Islet precursor cell (in vitro differentiated cells): ENCODE data around the gene LSP1.

Experiments
- DNase-seq: peaks from one replicate; pipeline ENCODE4 v3.0.0-alpha.2; 2018

LSP1 gene

DNA sequence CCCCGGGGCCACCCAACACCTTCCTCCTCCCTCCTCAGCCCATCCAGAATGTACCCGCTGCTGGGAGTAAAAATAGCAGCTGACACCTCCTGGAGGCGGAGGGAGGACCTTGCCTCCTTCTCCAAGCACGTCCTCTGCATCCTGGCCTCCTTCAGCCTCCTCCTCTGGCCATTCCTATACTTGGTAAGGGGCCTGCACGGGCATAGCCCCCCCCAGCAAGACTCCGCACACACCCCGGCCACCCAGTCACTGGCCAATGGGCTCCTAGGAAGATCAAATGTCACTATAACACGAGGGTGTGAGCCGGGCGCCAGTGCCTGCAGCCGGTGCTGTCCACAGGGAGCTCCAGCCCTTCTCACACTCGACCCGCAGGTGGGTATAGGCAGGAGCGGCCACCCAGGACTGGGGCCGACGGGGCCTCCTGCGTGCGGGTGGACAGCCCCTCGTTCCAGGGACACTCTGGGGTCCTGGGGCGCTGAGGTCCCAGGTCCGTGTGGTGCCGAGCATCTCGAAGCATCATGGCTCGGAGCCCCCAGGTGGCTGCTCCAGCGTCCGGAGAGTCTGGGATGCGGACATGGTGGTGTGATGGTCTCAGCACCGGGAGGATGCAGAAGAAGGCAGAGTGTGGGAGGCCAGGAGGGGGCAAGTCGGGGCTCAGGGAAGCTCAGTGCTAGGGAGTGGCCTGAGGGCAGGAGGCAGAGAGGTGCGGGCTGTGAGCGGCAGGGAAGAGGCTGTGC lies 66.7 kb downstream of the LSP1 start, which contains the start of gene TNNT3:
TSS of gene TNNT3 (plus strand) at position 313 of the 737 bp plus-strand sequence. CDS start 3,172 bp downstream, outside the sequence.
- DNase-seq, result peak; percentile 53

DNA sequence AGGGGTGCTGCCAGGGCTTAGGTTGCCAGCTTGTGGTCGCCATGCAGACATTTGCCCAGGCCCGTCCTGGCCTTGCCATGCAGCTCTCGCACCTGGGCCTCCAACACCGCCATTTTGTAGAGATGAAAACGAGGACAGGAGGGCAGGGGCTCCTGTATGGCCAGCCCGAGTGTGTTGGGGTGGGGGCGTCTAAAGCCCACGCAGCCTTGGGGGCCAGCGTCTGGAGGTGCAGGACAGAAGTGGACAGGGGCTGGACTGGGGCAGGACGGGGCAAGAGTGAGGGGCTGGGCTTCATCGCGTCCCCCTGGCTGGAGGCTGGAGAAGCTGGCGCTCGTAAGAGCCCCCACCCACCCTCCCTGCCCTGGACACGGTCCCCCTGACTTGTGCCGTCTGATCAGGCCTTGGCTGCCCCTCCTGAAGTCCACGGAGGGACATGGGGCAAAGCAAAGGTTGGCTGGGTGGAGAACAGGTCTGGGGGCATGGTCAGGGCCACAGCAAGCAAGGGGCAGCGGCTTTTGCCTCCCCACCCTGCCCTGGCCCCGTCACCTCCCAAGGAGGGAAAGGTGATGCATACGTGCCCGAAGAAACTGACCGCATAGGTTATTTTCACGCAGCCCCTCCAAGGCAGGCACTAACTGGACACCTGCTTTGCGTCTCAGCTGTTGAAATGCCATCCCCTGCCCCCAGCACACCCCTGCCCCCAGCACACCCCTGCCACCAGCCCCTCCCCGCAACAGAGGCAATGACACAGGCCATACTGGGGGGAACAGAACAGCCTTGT lies 67.4 kb downstream of the LSP1 start:
- DNase-seq, result no peak

DNA sequence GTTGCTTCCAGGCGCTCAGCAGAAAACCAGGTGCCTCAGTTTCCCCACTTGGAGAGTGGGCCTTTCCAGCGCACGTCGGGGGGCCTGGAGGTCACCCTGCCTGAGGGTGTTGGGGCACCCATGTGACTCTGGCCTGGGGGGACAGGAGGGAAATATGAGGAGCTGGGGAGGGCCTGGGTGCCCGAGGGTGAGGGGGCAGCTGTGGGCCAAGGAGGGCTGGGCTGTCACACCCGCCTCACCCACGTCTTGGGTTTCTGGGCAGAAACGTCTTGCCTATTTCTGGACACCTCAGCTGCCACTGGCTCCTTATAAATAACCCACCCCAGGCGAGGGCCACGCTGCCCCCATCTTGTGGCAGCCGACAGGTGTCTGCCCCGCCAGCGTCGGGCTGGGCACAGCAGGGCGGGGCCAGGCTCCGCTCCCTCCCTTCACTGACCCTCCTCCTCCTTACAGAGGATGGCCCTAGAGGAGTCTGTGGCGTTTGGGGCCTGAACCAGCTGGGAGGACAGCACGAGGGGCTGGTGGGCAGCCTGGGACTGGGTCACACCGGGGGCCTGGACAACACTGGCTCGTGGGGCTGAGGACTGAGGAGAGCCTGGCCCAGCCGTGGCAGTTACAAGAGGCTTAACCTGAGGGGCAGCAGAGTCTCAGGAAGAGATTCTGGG lies 68.2 kb downstream of the LSP1 start:
- DNase-seq, result no peak

DNA sequence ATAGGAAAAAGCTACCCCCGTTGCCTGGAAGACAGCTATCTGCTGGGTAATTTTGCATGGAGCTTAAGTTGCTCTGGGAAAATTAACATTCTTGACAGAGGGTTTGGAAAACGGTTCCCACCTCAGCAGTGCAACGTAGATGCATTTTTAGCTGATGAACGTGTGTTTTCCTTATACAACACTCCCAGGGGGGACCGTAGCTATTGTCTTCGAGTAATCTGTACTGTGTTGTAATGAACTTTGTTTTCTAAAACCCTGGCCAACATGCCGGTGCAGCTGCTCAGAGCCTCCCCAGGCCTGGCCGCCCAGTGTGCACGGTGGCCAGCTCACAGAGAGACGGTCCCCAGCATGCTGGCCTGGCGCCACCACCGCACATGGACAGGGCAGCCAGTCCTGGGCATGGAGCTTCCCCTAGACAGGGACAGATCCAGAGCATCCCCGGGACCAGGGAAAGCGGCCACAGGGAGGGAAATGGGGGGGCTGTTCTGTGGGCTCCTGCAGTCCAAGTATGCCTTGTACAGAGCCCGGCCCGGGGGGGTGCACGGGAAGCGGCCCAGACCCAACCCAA lies 68.8 kb downstream of the LSP1 start:
- DNase-seq, result no peak

DNA sequence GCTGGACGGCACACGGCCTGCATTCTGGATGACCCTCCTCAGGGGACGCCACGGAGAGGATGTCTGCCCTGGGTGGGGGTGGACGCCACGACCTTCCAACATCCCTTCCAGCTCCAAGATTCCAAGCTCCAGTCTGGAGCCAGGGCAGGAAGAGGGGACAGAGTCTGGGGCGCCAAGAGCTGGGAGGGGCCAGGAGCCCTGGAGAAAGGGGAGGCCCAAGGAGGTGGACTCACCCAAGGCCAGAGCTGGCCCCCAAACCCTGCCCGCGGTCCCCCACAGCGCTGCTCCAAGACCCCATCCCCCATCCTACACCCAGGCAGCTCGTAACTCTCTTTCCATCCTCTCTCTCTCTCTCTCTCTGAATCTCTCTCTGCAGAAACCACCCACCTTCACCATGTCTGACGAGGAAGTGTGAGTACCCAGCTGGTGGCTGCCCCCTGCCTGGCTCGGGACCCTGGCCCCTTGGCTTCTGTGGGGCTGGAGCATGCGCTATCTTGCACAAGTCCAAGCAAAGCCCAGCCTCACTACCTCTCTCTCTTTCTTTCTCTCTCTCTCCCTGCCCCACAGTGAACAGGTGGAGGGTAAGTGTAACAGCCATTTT lies 69.7 kb downstream of the LSP1 start:
- DNase-seq, result peak; percentile 50

DNA sequence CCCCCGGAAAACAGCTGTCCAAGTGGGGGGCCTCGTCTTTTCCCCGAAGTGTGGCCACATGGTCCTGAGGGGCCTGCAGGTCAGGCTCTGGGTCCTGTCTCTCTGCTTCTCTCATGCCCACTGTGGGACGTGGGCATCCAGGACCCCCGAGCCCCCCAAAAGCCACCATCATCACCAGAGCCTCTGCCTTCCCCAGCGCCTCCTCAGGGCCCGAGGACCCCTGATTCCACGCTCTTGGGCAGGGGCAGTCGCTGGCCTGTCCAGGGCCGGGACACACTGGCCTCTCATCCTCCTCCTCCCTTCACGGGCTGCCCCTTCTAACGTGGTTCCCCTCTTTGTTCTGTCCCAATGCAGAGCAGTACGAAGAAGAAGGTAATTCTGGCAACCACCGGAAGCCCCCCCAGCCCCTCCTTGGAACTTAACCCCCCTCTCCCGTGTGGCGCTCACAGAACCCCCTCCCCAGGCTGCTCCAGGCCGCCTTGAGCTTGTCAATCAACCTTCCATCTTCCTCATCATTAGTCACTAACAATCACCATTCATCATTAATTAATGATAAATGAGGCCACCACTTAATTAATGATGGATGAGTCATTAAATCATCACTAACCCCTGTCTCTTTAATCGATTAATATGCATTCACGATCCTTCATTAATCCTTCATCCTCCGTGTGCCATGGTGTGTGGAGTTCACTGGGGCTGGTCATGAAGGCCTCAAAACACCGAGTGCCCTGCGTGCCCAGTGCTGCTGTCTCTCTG lies 70.5 kb downstream of the LSP1 start:
- no peak for DNase-seq

DNA sequence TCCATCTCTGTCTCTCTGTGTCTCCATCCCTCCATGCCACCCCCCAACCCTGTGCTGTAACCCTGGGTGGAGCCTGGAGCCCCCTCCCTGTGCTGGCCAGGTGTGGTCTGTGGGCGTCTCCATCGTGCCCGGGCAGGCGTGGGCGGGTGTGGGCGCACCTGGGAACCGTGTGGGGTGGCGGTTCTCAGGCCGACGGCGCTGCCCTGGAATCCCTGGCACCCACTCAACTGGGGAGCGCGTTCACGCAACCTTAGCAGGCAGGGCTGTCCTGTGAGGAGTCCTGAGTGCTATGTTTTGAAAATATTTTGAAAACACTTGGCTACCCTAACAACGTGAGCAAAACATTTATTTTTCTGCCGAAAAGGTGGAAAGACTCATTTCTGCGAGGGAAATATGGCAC lies 71.3 kb downstream of the LSP1 start:
- DNase-seq, result peak; percentile 49

DNA sequence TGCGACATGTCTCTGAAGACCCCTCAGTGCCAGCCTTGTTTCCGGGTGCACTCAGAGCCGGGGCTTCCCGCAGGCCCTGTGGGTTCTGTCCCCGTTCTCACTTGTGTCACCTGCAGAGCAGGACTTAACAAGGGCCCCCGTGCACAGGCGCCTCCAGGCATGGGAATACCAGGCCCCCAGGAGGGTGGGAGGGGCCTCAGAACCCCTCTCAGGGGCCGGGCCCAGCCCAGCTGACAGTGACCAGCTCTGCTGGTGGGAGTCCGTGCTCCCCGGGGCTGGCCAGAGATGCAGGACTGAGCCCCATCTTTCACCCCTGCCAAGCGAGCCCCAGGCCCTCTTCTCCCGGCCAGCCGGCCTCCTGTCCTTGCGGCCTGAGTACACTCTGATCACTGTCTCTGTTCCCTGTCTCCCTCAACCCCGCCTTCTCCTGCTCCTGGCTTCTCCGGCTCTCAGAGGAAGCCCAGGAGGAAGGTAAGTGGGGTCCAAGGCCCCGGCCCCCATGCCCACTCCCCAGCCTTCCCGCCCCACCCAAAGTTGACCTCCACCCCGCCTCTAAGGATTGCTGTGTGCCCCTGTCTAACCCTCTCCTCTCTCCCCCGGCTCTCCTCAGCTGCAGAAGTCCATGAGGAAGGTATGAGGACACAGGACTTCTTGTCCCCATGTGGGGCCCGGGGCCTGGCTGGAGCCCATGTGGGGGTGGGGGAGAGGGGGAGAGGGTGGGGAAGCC lies 71.9 kb downstream of the LSP1 start:
- peak; percentile 50 for DNase-seq

DNA sequence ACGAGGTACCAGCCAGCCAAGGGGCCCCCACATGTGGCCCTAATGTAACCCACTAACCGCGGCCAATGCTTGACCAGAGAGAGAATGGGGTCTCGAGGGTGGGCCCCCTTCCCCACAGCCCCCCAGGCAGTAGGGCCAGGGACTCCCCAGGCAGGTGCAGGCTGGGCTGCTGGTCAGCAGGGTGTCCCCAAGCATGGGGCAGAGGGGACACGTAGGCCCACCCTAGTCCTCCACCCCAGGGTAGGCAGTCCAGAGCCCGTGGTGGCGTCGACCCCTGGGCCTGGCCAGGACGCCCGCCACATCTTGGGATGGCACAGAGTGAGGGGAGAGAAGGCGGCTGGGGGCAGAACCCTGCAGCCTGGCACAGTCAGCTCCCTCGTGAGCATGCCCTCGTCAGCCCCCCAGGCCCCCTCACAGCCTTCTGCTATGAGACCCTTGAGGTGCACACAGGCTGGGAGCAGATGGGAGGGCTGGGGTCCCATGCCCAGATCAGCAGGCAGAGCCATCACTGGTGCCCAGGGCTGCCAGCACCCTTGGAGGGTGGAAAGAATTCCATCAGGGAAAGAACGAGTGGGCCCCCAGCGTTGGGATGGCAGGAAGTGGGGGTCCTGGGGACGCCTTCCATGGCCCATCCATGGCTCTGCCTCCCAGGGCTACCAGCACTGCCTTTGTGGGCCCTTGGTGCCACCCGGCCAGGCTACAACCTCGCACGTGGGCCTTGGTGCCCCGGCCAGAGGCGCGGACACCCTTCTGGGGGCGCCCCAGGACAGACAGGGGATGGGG lies 72.7 kb downstream of the LSP1 start:
- DNase-seq, result no peak

DNA sequence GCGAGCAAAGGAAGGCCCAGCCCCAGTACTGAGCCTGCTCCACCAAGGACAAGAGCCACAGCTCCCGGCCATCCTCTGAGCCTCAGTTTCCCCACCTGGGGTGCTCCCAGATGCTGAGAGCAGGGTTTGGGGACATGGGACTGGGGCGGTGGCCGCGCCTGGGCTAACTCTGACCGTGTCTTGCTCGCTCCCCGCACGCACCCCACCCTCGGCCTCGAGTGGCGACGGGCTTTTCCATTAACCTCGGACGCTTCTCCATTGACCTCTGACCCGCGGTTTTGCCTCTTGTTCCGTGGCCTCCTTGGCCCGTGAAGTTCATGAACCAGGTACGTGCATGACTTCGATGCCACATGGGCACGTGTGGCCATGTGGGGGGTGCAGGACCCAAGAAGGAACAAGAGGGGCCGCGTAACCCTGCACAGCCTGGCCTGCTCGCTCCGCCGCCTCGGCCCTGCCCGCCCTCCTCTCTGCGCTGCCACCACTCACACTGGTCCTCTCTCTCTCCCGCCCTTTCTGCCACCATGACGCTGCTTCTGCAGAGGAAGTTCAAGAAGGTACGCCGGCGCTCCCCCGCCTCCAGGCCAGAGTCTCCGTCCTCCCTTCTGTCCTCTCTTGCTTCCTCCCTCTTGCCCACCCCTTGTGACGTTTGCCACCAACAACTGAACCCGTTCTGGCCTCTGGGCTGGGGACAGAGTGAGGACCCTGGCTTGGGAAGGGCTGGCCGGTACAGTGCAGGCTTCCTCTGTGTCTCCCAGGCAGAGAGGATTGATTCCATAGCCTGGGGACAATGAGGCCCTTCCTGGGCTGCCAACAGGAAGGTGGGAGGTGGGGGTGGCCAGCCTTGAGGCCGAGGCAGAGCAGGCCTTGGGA lies 73.5 kb downstream of the LSP1 start:
- DNase-seq, result peak; percentile 54

DNA sequence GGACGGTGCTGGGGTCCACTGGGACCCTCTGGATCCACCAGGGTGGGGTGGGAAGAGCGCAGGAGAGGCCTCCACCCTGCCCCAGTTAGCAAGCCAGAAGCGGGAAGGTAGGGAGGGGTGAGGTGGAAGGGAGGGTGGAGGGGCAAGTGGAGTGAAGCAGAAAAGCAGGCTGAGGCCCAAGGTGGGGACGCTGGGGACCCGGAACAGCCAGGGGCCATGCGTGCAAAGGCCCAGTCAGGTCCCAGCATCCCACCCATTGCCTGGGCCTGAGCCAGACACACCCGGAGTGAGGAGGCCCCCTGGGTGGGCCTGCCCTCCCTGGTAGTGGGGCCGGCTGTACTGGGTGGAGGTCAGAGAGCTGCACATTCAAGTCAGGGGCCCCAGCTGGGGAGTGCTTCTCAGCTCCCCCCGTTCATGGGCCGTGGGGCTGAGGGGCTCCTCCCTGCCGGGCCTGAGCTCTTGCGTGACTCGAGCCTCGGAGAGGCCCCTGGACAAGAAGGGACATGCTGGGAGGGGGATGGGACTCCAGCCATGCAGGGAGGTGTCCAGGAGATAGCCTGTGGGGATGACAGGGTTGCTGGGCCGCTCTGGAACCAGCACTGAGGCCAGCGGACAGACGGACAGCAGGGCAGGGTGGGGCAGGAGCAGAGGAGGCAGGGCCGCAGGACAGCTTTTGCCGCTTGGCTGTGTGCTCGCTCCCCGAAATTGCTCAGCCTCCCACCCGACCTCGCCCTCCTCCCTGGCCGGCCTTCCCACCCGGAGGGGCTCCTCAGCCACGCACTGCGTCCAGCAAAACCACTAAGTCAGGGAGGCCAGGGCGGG lies 74.4 kb downstream of the LSP1 start:
- peak; percentile 58 for DNase-seq

DNA sequence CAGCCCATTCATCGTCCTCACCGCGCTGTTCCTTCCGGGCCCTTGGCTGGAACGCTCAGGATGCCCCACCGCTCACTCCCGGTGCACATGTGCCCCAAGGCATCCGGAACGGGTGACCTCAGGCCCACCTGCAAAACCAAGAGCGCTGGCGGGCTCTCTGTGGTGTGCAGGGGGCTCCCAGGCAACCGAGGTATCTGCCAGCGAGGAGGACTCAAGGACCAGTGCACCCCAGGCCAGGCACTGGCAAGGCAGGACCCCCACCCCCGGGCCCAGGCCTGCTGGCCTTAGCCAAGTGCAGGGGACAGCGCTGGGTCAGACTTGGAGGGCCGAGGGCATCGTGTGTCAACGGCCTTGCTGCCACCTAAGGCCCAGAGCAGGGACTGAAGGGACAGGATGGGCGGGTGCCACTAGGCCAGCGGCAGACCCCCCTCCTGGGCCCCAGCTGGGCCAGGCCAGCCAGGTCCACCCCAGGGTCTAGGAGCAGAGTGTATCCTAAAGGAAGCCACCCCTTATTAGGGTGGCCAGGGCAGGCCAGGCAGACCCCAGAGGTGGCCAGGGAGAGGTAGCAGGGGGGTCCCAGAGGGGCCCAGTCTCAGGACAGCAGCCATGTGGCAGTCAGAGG lies 75.1 kb downstream of the LSP1 start:
- DNase-seq, result peak; percentile 49

DNA sequence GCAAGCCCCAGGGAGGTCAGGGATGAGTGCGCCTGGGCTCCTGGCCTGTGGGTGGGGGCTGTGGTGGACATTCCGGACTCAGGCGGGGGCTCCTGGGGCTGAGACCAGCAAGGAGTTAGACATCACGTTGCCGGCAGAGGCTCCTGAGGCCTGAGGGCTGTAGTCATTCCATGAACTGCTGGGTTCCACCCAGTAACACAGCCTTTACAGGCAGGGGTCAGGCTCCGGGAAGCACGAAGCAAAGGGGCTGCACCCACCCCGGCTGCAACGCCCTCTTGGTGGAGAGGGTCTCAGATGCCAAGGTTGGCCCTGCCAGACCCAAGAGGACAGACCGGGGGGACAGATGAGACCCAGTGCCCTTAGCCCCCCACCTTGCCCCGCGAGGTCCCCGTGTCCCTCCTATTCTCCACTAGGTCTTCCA lies 75.6 kb downstream of the LSP1 start:
- DNase-seq, result peak; percentile 67

DNA sequence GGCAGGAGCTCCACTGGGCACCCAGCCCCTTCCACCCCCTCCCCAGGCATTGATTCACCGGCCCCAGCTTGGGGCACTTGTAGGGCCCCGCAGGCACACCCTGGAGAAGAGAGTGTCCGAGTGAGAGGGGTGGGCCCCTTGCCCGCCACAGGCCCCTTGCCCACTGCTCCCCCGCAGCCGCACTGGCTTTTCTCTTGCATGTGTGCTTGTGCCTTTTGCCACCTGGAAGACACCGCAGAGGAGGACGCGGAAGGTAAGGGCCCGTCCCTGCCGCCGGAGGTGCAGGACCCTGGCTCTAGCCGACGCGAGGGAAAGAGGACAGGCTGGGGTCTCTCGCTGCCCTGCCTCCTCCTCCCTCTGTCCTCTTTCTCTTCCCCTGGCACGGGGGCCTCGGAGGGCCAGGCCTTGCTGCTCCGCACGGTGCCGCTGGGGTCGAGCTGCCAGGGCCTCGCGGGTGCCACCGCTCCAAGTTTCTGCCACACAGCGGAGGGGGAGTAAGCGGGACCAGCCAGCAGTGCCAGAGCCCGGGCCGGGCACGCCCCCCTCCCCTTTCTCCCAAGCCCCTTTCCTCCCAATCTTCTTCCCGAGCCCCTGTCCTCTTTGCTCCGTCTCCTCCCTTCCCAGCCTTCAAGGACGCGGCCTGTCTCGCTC lies 76.1 kb downstream of the LSP1 start:
- no peak for DNase-seq

DNA sequence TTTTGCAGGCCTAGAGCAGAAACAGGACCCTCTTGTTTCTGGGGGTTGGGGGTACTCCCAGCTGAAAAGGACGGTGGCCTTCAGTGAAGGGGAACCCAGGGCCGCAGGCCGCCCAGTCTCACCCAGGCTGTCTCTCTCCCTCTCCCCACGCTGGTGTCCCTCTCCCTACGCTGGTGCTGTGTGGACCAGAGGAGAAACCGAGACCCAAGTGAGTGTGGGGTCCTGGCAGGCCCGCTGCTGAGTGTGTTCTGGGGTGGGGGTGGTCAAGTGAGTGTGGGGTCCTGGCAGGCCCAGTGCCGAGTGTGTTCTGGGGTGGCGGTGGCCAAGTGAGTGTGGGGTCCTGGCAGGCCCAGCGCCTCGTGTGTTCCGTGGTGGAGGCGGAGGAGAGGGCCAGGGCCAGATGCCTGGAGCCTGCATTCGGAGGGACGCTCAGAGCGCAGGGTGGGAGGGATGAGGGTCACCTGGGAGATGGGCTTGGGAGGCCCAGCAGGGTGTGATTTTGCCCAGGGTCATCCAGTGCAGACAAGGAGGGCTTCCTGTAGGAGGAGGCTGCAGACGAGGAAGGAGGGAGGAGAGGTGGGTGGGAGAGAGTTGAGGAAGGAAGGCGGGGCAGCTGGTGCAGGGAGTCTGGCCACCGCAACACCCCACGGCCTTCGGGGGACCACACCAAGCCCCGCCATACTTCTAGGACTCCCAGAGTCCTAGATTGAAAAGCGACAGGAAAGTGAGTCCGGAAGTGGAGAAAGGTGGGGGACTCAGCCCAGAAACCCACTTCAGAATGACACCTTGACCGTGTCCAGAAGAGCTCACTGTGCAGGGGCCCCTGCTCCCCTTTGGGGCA lies 77.0 kb downstream of the LSP1 start:
- no peak for DNase-seq

DNA sequence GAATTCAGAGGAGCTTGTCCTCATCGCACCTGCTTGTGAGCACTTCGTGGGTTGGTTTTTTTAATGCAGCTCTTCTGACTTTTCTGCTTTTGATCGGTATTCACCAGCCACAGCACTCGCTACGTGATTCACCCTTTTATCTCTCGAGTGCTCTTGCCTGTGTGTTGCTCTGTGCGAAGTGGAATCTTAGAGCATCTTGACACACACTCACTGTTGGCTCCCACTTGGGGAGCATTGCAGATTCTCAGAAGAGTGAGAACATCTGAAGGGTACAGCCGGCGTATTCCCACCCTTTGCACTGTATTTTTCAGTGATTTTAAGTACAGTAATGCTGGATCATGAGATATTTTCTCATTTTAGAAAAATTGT lies 77.6 kb downstream of the LSP1 start:
- no peak for DNase-seq
